NCI-H1436 (cell line): ENCODE results near the gene ATP11C.
"Not testable (repeated sequence)": the region's sequence is repeated elsewhere in the genome, so short reads cannot be mapped to it uniquely, and the experiment has no call there.

Experiments
- DNase-seq: peaks from one replicate; lab custom pipeline; 2025; lab: John Stamatoyannopoulos, UW

The ATP11C gene

DNA sequence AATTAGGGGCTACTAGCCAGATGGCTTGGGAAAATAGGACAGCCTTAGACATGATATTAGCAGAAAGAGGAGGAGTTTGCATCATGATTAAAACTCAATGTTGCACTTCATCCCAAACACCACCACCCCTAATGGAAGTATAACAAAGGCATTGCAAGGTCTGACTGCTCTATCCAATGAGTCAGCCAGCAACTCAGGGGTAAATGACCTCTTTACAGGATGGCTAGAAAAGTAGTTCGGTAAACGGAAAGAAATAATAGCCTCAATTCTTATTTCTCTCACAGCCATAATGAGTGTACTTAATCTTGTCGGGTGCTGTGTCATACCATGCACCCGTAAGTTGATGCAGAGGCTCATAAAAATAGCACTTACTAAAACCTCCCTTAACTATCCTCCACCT, 76.0 kb downstream of the ATP11C start:
- not testable (repeated sequence) for DNase-seq

DNA sequence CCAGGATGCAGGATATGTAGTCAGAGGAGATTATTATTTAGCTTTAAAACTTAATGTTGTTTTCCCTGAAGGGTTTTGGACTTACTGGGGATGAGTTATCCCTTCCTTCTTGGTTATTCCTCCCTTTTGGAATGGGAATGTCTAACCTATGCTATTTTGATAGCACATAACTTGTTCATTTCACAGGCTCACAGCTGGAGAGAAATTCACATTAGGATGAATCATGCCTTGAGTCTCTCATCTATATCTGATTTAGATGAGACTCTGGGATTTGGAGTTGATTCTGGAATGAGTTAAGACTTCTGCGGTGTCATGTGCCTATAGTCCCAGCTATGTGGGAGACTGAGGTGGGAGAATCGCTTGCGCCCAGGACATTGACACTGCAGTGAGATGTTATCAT, 81.1 kb downstream of the ATP11C start:
- DNase-seq, result no peak

DNA sequence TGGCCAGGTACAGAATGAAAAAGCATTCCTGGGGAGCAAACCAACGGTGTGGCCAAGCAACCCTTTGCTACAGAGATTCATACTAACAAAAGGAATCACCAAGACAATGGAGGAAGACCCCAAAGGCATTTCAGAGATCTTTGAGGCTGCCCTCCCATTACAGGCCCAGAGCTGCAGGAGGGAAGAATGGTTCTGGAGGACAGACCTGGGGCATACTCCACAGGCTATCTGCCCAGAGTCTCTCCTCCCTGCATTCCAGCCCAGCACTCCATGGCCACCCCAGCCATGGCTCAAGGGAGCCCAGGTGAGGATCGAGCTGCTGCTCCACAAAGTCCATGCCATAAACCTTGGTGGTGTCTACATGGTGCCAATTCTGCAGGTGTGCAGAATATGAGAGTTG, 81.9 kb downstream of the ATP11C start:
- DNase-seq, result no peak

DNA sequence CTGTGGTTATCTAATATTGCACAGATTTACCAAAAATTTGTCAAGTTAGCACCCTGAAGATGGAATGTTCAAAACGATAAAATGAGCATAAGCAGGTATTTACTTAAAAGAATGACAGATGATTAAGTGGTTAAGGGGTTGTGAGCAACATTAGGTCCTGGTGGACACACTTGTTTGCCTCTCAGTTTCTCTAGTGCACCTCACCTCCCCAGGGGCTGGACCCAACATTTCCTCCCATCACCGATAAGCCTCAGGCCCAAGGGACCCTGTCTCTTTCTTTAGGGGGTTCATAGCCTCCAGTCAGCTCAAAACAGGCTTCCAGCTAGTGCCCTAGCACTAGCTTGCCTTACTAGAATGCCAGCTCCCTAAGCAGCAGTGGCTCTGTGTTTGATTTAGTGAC, 88.0 kb downstream of the ATP11C start:
- no peak for DNase-seq

DNA sequence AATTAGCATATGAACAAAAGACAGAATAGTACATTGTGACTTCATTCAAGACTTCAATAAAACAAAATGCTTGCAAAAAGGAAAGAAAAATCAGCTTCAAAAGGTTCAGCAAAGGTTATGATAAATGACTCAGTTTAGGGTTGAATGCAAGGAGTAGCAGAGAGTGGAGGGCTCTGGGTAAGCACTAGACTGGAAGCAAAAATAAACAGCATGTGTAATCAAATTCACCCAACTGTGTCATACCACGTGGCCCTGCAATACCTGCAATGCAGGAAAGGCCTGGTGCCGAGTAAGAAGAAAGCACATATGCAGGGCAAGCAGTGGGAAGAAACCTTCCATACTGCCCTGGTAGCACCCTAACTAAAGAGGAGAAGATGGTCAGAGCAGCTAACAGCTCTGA, 88.7 kb downstream of the ATP11C start:
- peak; percentile 15 for DNase-seq

DNA sequence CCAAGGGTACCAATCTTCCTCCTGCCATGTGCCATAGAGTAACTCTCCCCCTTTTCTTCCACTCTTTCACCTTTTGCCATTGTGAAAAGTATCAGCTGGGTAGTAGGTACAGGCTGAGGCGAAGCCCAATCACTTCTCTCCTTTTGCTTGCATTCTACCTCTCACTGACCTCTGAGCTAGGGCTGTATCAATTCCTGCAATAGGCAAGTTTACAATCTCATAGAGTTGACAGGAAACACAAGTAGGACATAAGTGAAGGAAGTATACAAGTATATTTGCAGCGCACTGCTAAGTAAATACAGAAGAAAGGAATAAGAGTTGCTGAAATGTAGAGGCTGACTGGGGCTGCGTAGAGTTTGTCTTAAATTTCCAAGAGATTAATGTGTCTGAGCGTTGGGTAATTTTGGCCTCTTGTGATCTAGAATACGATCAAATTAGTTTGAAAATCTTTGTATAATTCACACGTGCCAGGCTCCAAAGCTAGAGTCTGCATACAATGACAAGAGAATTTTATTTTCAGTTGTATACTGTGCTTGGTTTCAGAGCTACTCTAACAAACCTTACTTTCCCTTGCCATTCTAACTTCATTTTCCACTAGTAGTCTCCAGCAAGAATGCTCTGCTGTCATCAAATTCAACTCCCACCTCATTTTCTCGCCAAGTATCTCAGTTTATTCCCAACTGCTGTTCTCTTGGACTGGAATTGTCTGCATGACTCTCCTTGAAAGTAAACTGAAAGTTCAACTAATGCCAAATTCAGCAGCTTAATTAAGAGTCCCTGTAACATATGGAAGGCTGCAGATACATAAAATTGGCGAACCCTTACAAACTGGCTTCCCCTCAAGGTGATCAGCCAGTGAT, 90.3 kb downstream of the ATP11C start:
- no peak for DNase-seq

DNA sequence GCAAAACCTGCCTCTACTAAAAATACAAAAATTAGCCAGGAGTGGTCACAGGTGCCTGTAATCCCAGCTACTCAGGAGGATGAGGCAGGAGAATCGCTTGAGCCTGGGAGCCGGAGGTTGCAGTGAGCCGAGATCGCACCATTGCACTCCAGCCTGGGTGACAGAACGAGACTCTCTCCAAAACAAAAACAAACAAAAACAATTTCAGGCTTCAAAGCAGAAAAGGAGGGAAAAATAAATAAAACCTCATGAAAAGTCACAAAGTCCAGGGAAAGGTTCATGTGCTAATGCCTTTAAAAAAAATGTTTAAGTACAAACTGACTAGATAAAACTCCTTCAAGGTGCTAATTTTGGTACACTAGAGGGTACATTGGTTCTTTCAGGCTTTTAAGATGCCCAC, 96.5 kb downstream of the ATP11C start:
- not testable (repeated sequence) for DNase-seq

DNA sequence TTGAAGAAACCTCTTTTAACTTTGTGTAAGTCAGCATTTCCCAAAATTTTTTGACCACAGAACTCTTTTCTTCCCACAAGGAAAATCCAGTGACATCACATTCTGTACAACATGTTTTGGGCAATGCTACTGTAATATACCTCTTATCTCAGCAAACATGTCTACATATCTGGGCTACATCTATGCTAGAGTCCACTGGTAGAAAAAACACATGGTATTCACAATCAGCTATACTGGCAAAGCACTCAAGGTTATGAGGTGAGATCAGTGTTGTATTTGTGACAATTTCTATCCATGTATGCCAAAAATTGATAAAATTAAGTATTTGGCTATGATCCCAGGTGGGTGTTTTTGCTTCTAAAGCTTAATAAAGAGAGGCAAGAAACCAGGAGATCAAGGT, 98.0 kb downstream of the ATP11C start:
- DNase-seq, result no peak

DNA sequence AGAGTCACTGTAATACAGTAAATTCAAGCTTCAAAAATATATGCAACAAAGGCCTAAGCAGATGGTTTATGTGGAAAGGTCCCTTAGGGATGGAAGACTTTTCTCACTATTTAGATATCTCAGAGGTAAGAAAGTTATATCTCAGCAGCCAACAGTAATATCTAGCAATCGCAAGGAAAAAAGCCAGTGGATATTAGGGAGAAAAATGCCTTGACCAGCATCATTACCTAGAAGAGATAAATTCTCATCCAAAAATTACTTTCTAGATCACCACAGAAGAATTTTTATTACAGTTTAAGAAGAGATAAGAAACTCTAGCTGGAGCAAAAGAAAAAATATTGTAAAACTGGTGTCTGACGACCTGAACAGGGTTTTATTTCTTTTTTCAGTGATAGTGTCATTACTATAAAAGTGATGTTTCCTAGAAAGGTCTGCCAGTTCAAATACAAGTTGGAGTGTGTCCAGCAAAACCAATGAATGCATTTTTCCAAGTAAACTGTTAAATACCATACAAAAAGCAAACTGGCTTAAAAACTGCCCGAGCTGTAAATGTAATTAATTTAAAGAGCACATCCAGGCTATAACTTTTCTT, 100.0 kb downstream of the ATP11C start:
- DNase-seq, result no peak

DNA sequence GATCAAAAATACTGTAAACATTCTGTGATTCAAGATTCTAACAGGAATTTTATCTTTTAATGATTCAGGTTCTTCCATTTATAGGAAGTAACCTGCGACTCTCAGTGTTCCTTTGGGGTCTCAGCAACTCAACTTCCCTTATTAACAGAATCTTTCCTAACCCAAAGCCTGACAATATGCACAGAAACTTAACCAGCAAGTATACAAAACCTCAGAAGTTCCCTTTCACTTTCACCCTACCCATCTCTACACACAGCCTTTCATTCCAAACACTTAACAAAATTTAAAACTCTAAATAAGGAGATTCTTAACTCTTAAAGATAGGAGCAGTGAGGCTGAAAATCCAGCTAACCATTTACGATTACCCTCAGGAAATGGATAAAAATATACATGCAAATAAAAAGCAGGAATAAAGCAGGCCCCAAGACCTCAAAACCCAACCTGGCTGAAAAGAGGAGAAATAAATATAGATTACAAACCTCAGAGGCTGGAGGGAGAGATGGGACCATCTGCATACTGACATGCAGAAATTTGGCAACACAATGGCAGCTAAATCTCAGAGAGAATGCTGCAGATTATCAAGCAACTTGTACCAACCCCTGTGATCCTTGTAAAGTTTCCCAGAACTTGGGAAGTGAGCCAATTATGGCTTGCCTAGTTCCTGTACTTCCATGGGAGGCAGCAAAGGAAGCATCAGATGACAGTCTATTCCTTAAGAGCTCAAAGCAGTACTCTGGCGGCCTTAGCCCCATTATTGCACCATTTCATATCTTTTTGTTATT, 101.0 kb downstream of the ATP11C start:
- DNase-seq, result no peak

DNA sequence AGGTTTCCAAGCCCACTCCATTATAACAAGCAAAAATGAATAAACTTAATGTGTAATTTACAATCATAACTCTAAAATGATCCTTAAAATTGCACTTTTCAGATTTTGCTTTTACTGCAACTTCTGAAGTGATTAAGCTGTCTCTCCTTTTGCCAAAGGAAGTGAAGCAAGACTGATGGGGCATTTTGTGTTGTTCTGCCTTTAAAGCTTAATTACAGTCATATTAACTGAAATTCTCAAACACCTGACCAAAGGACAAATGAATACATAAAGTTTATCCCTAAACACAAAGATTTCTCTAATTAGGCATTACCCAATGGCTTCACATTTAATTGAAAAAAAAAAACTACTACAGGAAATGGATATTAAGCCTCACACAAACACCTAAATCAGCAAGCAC, 101.8 kb downstream of the ATP11C start:
- DNase-seq, result no peak

DNA sequence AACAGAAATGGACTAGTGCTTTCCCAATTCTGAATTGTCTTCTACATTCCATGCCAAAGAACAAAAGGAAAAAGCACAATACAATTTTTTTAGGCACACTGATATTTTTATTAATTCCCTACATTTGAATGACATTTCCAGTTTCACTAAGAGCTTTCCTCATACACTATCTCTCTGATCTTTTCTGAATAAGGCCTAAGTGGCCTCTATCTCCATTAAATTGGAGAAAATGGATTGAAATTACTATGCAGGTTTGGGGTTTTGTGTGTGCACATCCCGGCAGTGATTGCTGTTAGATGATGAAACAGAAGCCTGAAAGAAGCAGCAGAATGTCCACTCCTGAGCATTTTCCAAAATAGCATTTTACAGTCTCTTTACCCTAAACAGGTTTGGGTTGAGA, 104.0 kb downstream of the ATP11C start:
- DNase-seq, result no peak

DNA sequence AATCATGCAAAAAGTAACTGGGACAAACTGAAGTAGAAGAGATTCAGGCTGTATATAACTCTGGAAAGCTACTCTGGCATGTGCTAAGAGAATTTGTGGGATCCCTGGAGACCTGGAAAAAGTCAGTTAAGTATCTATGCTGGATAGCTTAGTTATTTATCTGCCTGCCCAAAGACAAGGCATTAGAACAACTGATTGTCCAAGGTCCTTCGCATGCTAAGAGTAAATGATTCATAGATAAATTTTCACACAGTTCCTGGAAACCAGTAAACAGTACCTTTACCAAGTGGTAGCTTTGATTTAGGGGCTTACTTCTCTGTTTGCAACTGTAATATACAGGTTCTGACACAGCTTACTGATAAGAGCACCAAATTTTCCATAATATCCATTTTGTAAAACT, 104.8 kb downstream of the ATP11C start:
- DNase-seq, result no peak

DNA sequence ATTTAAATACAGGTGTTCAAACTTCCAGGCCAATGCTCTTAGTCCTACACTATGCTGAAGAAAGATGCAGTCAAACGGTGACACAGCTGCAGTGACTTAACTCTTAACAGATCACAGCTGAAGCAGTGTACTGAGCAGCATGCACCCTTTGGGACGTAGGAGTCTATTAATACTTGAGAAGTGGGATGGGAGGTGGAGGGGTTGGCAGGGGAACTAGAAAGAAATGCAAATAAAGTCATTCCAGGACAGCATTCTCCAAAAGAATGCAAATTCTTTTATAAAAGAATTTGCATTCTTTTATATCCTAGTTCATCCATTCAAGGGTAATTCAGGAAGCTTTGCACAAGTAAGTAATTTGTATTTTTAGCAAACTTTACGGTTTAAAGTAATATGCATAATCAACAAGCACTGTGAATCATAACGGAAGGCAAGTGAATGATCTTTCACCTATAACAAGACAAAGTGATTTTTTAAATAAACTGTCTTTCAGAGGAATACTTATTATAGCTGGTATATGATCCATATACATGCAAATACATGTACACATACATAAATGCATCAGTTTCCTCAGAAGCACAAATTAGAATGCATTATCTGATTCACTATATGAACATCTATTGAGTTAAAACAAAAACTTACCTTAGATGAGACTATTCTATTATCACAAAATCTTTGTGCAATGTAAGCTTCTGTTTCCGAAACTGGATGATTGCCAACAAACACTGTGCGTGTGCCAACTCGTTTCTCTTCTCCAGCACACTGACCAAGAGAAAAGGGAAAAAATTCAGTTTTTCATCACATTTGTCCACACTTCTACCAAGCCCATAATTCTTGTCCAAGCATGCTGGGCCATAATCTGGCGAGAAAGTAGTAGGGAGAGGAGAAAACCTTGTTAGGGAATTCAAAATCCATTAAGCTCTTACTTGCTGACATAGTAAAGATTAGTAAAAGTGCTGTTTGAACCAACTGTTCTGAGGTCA, 106.5 kb downstream of the ATP11C start:
- DNase-seq, result no peak

DNA sequence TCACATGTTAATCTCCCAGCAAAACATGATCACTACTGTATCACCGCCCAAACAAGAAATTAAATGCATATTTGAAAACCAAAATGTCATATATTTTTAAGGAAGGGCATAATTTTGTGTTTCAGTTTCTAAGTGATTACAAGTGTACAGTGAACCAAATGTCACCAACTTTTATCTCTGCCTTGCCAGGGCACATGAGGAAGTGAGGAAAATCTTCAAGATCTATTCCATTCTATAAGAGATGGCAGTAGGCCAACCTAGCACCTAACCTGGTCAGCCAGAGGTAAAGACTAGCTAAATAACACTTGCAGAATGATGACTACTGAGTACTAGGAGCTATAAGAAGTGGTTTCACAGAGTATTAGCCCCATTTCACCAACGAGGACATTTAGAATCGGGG, 107.2 kb downstream of the ATP11C start:
- DNase-seq, result no peak

DNA sequence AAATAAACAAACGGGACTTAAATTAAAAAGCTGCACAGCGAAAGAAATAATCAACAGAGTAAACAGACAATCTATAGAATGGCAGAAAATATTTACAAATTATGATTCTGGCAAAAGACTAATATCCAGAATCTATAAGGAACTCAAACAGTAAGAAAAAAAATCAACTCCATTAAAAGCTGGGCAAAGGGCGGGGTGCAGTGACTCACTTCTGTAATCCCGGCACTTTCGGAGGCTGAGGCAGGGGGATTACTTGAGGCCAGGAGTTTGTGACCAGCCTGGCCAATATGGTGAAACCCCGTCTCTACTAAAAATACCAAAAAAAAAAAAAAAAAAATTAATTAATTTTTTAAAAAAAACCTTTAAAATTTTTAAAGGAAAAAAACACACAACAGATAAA, 109.0 kb downstream of the ATP11C start:
- no peak for DNase-seq

DNA sequence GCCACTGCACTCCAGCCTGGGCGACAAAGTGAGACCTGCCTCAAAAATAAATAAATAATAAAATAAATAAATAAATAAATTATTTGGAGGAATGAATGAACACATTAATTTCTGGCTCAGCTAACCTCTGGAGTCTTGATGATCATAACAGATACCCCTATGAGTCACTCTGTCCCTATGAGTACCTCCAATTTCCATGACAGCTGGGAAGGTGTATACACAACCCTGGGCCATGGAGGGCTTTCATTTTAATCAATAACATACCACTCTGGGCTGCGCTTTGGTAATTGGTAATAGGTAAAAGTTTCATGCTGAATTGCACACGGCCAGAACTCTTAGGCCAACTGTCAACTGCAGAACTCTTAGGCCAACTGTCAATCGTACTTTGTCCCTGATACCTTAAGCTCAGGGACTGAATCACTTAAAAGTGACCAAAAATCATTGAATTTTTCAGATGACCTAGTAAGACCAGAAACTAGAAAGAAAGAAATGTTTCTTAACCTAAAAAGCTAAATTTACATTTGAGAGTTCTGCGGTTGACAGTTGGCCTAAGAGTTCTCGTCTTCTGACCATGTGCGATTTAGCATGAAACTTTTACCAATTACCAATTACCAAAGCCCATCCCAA, 112.4 kb downstream of the ATP11C start:
- DNase-seq, result no peak

DNA sequence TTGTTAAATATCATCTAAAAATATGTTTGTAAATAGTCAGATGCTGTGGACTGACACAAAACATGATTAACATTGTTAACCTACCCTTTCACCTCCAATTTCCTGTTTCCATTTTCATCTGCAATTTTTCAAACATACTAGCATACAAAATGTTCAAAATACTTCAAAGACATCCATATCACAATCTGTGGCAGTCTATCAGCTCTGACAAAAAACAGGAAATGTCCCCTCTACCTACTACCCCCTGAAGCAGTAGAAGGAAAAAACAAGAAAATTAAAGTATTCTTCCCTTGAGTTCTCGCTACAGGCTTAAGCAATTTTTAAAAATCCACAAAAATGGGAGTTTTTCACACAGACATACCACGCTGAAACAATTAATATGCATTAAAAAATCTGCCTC, 116.6 kb downstream of the ATP11C start:
- no peak for DNase-seq

DNA sequence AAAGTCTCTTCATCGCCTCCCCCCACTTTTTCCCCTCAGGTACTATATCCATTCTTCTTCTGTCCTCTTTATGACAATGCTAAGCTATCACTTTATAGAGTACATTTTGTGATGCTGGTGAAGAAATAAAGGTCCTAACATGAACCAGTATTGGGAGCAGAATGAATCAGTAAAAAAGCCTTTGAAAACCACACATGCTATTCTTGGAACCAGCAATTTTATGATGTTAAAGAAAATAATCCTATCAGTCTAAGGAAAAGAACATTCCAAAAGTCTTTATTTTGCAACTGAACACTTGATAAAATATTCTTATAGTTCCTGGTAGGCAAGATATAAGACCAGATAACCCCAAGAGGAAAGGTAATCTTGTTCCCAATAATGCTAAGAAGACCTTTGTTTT, 117.1 kb downstream of the ATP11C start:
- no peak for DNase-seq

DNA sequence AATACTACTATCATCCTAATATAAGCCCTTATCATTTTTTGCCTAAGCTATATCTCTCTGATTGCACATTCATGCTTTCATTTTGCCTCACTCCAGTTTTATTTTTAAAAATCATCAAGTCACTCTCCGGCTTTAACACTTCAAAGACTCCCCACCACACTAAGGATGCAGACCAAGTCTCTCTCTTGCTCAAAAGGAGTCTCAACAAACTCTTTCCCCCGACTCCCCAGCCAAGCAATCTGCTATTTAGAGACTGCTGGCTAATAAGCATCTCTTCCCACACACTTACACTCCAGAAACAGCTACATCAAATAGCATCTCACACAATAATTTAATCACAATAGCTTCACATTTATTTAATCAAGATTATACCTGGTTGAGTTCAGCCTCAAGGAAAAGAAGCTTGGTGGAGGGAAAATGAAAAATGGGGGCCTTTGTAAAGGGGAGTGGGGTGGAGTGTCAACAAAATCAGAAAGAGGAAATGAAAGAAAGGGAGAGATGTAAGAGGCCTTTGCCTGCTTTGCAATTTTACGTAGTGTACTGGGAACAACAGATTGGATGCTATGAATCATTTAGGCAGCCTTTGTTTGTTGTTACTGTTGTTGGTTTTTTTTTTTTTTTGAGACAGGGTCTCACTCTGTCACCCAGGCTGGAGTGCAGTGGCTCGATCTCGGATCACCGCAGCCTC, 120.8 kb downstream of the ATP11C start:
- no peak for DNase-seq

DNA sequence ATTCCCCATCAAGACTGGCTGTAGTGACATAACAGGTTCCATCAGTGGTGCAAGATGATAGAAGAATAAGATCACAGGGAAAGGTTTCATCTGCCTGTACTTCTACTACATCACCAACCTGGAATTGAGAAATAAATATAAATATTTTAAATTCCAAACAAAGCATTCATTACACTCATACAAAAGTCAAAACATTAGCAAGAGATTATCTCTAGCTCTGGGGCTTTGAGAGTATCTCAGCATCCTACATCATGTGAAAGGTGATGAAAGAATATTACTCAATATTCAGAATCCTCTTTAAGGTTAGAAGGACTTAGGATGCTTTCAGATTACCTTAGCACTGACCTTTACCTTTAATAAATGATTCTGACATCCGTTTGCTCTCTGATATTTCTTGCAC, 128.4 kb downstream of the ATP11C start:
- no peak for DNase-seq
